ENCODE measurements around the gene ADAMTSL2. TPM values are rescaled to one million over a fixed set of nuclear protein-coding genes. Genes with fewer than 3 reads are reported as not detected.

The ADAMTSL2 gene
- total RNA-seq, 1 donor from 2014 or later, result not detected

DNA sequence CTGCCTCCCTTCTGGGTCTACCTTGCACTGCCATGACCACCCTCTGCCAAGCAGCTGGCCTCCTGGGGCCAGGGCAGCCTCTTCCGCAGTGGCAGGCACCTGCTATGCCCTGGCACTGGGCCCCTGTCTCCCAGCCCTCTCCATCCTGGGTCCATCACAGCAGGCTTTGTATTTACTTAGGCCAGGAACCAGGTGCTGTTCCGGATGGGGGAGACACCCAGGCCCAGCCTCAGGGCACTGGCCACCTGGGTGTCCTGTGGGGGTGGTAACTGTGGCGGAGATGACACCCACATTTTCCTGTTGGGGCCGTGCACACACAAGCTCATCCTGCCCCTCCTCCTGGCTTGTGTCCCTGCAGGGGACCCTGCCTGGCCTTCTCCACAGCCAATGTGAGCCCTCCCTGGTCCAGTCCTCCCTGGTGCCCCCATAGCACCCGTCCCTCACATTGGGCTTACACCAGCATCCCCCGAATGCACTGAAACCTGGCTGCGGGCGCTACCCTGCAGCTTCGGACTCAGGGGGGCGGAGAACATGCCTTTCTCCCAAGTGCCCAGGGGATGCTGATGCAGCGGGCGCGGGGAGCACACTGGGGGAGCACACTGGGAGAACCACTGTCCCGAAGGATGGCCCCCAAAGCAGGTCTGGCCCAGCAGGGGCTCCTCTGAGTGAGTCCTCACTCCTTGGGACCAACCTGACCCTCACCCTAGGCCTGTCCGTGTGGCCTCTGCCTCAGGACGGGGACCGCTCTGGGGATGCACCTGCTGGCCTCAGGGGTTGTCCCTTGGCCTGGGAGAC, 56.8 kb downstream of the ADAMTSL2 start:
- TF ChIP-seq, protein P1, sequence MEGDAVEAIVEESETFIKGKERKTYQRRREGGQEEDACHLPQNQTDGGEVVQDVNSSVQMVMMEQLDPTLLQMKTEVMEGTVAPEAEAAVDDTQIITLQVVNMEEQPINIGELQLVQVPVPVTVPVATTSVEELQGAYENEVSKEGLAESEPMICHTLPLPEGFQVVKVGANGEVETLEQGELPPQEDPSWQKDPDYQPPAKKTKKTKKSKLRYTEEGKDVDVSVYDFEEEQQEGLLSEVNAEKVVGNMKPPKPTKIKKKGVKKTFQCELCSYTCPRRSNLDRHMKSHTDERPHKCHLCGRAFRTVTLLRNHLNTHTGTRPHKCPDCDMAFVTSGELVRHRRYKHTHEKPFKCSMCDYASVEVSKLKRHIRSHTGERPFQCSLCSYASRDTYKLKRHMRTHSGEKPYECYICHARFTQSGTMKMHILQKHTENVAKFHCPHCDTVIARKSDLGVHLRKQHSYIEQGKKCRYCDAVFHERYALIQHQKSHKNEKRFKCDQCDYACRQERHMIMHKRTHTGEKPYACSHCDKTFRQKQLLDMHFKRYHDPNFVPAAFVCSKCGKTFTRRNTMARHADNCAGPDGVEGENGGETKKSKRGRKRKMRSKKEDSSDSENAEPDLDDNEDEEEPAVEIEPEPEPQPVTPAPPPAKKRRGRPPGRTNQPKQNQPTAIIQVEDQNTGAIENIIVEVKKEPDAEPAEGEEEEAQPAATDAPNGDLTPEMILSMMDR (conservative IDR thresholded peaks at IDR 0.05; ENCODE audit: low read depth, low read length), result no peak

GRCh38 chr9:133591985-133592384, 57.5 kb downstream of the ADAMTSL2 start:
- TF ChIP-seq, protein P1 (conservative IDR thresholded peaks at IDR 0.05; ENCODE audit: low read depth, low read length), result no peak
- DNase-seq (ENCODE audit: low read depth), result no peak
- no peak overlapping the region for H3K4me3 ChIP-seq (ENCODE audit: low read depth, low read length)

More for the DNA sequence above, 56.8 kb downstream of the ADAMTSL2 start:
- no peak for DNase-seq (ENCODE audit: low read depth)
- H3K4me3 ChIP-seq (ENCODE audit: low read depth, low read length), result no peak overlapping the region

DNA sequence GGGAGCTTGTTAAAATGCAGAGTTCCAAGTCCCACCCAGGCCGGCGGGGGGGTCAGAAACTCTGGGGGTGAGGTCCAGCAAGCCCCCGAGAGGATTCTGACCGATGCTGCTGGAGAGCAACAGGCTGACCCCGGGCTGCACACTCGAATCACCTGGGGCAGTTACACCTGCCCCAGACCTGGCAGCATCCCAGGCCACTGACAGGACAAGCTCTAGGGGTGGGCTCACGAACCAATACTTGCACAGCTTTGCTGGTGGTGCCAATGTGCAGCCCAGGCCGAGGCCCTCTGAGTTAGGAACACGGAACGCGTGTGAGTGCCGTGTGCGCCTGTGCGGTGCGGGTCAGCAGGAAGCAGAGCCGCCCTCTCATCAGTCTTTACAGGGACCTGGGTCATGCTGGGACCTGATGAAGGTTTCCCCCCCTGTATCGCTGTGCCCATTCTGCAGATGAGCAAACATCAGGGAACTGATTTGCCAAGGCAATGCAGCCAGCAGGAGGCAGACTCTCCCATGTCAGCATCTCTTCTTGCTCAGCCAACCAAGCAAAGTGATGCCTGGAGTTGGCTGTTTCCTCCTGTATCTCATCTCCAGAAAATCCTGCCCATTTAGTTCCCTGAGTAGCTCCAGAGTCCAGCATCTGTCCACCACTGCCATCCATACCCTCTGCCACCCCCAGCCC, 58.4 kb downstream of the ADAMTSL2 start:
- TF ChIP-seq, protein P1 (conservative IDR thresholded peaks at IDR 0.05; ENCODE audit: low read depth, low read length), result peak; percentile 15
- no peak overlapping the region for H3K4me3 ChIP-seq (ENCODE audit: low read depth, low read length)
- no peak for DNase-seq (ENCODE audit: low read depth)

DNA sequence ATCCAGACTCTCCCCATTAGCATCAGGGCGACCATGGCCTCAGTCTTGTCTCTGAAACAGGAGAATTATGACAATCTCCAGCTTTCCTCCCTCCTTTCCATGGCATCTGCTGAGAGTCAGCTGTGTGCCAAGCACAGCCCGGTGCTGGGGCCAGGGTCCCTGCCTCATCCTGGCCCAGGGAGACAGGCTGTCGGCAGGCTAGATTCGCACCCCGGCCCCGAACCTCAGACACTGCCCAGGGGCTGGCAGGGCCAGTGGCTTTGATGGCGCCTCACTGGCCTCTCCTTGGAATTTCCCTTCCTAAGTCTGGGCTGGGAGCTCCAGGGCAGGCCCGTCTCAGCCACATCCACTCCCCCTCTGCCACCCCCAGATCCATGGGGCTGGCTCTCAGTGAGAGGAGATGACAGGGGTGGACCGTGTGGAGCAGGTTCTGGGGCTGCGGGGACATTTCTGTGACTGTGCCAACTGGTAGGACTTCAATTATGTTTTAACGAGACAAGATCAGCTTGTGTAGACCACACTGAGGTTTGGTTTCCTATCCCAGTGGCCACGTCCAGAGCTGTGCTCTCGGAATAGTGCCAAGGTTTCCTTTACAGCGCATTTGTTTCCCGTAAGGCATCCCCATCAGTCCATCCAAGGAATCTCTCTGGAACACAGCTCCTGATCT, 59.2 kb downstream of the ADAMTSL2 start:
- TF ChIP-seq, protein P1 (conservative IDR thresholded peaks at IDR 0.05; ENCODE audit: low read depth, low read length), result no peak
- no peak overlapping the region for H3K4me3 ChIP-seq (ENCODE audit: low read depth, low read length)
- no peak for DNase-seq (ENCODE audit: low read depth)

DNA sequence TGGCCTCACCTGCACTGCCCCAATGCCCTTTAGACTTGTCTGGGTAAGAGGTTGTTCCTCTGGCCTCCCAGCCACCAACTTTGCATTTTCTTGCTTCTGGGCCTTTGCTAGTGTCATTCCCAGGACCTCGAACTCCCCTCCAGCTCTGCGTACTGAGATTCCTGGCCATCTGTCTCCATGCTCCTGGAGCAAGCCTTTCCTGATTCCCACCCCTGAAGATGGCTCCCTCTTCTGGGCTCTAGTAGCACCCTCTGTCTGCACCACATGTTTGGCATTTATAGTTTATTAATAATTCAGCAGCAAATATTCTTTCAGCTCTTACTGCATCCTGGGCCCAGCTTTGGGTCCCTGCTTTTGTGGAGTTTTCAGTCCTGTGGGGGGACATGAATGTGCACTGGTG, 59.8 kb downstream of the ADAMTSL2 start:
- H3K4me3 ChIP-seq (ENCODE audit: low read depth, low read length), result no peak overlapping the region
- TF ChIP-seq, protein P1 (conservative IDR thresholded peaks at IDR 0.05; ENCODE audit: low read depth, low read length), result no peak

GRCh38 chr9:133595910-133596309, 61.4 kb downstream of the ADAMTSL2 start:
- no peak overlapping the region for H3K4me3 ChIP-seq (ENCODE audit: low read depth, low read length)
- TF ChIP-seq, protein P1 (conservative IDR thresholded peaks at IDR 0.05; ENCODE audit: low read depth, low read length), result no peak
- DNase-seq (ENCODE audit: low read depth), result no peak

More for the DNA sequence above, 59.8 kb downstream of the ADAMTSL2 start:
- no peak for DNase-seq (ENCODE audit: low read depth)
